GM23248 (cell line): ENCODE measurements around the gene RCL1. TPM values are rescaled to one million over a fixed set of nuclear protein-coding genes. Genes with fewer than 3 reads are reported as not detected.
"Not testable (repeated sequence)": the region's sequence is repeated elsewhere in the genome, so short reads cannot be mapped to it uniquely, and the experiment has no call there.

ENCODE experiments used
- DNase-seq: peaks from one replicate; pipeline ENCODE4 v3.0.0-alpha.2; 2015
- H2AFZ ChIP-seq: fragments of 200-600 bp; sonication (generic); 2 replicates; pipeline ENCODE4 v1.6.1; 2016; ENCODE audit warnings: antibody characterized with exemption
- H3F3A ChIP-seq: fragments of 200-600 bp; sonication (generic); 2 replicates; pipeline ENCODE4 v1.6.1; 2016; ENCODE audit warnings: mild to moderate bottlenecking, antibody characterized with exemption, mixed run types; ENCODE audit not compliant: insufficient read depth
- H3K27ac ChIP-seq: fragments of 200-600 bp; sonication (generic); 2 replicates; pipeline ENCODE4 v1.5.1; 2016; ENCODE audit warnings: mild to moderate bottlenecking
- H3K27me3 ChIP-seq: fragments of 200-600 bp; sonication (generic); replicated peaks from 2 replicates; pipeline ENCODE4 v1.6.1; 2016; ENCODE audit warnings: mild to moderate bottlenecking; ENCODE audit not compliant: insufficient read depth
- H3K36me3 ChIP-seq: fragments of 200-600 bp; sonication (generic); 2 replicates; pipeline ENCODE4 v1.6.1; 2016; ENCODE audit warnings: low read depth, mild to moderate bottlenecking
- H3K4me1 ChIP-seq: fragments of 200-600 bp; sonication (generic); 2 replicates; pipeline ENCODE4 v1.6.1; 2016; ENCODE audit warnings: mild to moderate bottlenecking; ENCODE audit not compliant: insufficient read depth
- H3K4me2 ChIP-seq: fragments of 200-600 bp; sonication (generic); one replicate; pipeline ENCODE4 v1.6.1; 2016; ENCODE audit warnings: mild to moderate bottlenecking; ENCODE audit not compliant: unreplicated experiment
- H3K4me3 ChIP-seq: fragments of 200-600 bp; sonication (generic); 2 replicates; pipeline ENCODE4 v1.5.1; 2016; ENCODE audit warnings: mild to moderate bottlenecking
- H3K79me2 ChIP-seq: fragments of 200-600 bp; sonication (generic); 2 replicates; pipeline ENCODE4 v1.6.1; 2016; ENCODE audit warnings: mild to moderate bottlenecking; ENCODE audit not compliant: insufficient read depth
- H3K9ac ChIP-seq: fragments of 200-600 bp; sonication (generic); 2 replicates; pipeline ENCODE4 v1.6.1; 2016; ENCODE audit warnings: mild to moderate bottlenecking
- H3K9me2 ChIP-seq: fragments of 200-600 bp; sonication (generic); 2 replicates; pipeline ENCODE4 v1.6.1; 2016; ENCODE audit warnings: mixed run types, mild to moderate bottlenecking, moderate library complexity; ENCODE audit not compliant: insufficient read depth
- H3K9me3 ChIP-seq: fragments of 200-600 bp; sonication (generic); one replicate; pipeline ENCODE4 v1.6.1; 2017; ENCODE audit warnings: low read depth
- H4K20me1 ChIP-seq: fragments of 200-600 bp; sonication (generic); 2 replicates; pipeline ENCODE4 v1.6.0; 2016; ENCODE audit not compliant: insufficient read depth
- EZH2 ChIP-seq: fragments of 200-600 bp; sonication (generic); IDR thresholded peaks from 2 replicates; pipeline ENCODE4 v1.6.1; 2018; ENCODE audit warnings: antibody characterized with exemption, mild to moderate bottlenecking; ENCODE audit not compliant: insufficient read depth, poor library complexity, severe bottlenecking
- EZH2phosphoT487 ChIP-seq: fragments of 200-600 bp; sonication (generic); IDR thresholded peaks from 2 replicates; pipeline ENCODE4 v1.6.1; 2018; ENCODE audit warnings: antibody characterized with exemption, moderate library complexity, mild to moderate bottlenecking, low read depth; ENCODE audit not compliant: insufficient read depth
- WGBS, 2 experiments: methylation state at CpG; one replicate each; pipeline ENCODE4 v1.1.6; 2015 to 2017; ENCODE audit warnings: low lambda C conversion rate in 2 of 2, low coverage in 1 of 2; ENCODE audit errors: missing lambda C conversion rate in 2 of 2; 5-methylcytosine and 5-hydroxymethylcytosine counted together
- in situ Hi-C: fragments of 300-500 bp; cut with MboI; formaldehyde crosslinking; loops from 2 replicates; pipeline ENCODE4 v1.15.0; 2020
- polyA plus RNA-seq: library from polyadenylated mRNA; unstranded; fragments of >200 nt; fragmentation: Nextera tagmentation; extraction: Ambion mirVana; gene quantifications from 2 replicates; pipeline ENCODE4 v1.2.1, GENCODE V29; 2016
- total RNA-seq: library from RNA; depleted of rRNA; stranded (reverse); fragments of >200 nt; shearing (Covaris generic); gene quantifications from 2 replicates; pipeline ENCODE4 v1.2.3, GENCODE V29; 2014

The RCL1 gene
- total and polyA plus RNA-seq, 2 experiments from 2014 or later = 7.7 to 7.8 TPM

DNA sequence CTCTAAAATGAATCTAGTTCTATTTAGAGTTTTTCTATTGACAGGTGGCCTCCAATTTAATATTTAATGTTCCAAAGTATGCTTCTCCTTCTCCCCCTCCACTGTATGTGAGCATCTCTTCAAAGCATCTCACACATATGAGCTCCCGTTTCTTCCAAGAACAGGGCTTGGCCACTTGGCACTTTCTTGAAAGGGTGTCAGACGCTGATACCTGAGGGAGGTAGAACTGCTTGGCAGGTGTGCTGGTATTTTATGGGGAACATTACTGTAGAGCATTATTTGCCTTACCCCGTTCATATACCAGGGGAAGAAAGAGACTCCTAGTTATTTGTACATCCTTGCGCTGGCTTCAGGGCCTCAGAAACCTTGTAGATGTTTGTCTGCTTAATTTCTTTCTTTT lies 1.9 kb downstream of the RCL1 start:
- no peak overlapping the region for H3K9ac ChIP-seq
- no peaks in the 10 kb centered on the region for H3K9me3 ChIP-seq
- peaks cover 6% of the 10 kb centered on the region; the same call in 1 of the 2 replicates for H3K4me1 ChIP-seq
- no peaks in the 10 kb centered on the region for H3K9me2 ChIP-seq
- in situ Hi-C loops = no loop called here
- H3K79me2 ChIP-seq = peaks cover 62% of the 10 kb centered on the region
- no peaks in the 10 kb centered on the region for H3K27me3 ChIP-seq
- no peak overlapping the region for H3K4me3 ChIP-seq
- H2AFZ ChIP-seq = no peak overlapping the region
- H3F3A ChIP-seq = no peaks in the 10 kb centered on the region
- no peaks in the 10 kb centered on the region for H4K20me1 ChIP-seq
- no peaks in the 10 kb centered on the region for H3K36me3 ChIP-seq
- no peak for DNase-seq
- no peak overlapping the region for H3K27ac ChIP-seq
- no peak overlapping the region for H3K4me2 ChIP-seq
- TF ChIP-seq EZH2 = no peak
- TF ChIP-seq EZH2phosphoT487 = no peak
- 94 to 99% methylated on average over 4 of the region's 4 CpGs for WGBS, 2 experiments

DNA sequence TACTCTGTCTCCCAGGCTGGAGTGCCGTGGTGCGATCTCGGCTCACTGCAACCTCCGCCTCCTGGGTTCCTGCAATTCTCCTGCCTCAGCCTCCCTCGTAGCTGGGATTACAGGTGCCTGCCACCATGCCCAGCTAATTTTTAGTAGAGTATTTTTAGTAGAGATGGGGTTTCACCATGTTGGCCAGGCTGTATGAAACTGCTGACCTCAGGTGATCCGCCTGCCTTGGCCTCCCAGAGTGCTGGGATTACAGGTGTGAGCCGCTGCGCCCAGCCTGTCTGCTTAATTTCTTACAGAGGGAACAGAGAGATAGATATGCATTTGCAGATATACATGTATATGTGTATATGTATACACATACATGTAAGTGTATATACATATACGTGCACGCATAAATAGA lies 2.4 kb downstream of the RCL1 start:
- H2AFZ ChIP-seq, H3K36me3 ChIP-seq, H4K20me1 ChIP-seq, H3K9ac ChIP-seq, H3K27ac ChIP-seq, H3K9me2 ChIP-seq, H3K4me1 ChIP-seq, H3K4me2 ChIP-seq, H3K9me3 ChIP-seq, in situ Hi-C loops, H3K27me3 ChIP-seq, H3K4me3 ChIP-seq, H3F3A ChIP-seq, DNase-seq: not testable (repeated sequence)
- peaks cover 66% of the 10 kb centered on the region for H3K79me2 ChIP-seq
- WGBS, 2 experiments = 94 to 95% methylated on average over 10 of the region's 10 CpGs

DNA sequence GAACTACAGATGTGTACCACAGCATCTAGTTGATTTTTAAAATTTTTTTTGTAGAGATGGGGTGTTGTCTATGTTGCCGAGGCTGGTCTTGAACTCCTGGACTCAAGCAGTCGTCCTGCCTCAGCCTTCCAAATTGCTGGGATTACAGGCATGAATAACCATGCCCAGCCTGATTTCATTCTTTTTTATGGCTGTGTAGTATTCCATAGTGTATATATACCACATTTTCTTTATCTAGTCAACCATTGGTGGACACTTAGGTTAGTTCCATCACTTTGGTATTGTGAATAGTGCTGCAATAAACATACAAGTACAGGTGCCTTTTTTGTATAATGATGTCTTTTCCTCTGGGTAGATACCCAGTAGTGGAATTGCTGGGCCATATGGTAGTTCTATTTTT lies 3.8 kb downstream of the RCL1 start:
- DNase-seq = no peak
- Histone ChIP-seq H3K9ac (no peak overlapping the region), H3K27ac (no peak overlapping the region), H3K4me1 (peaks cover 6% of the 10 kb centered on the region; the same call in 1 of the 2 replicates), H3K27me3 (no peaks in the 10 kb centered on the region), H3K79me2 (peaks cover 80% of the 10 kb centered on the region), H3K9me2 (no peaks in the 10 kb centered on the region), H3K4me2 (no peak overlapping the region), H3K36me3 (no peaks in the 10 kb centered on the region), H2AFZ (no peak overlapping the region), H3F3A (no peaks in the 10 kb centered on the region), H3K4me3 (no peak overlapping the region), H3K9me3 (no peaks in the 10 kb centered on the region), H4K20me1 (no peaks in the 10 kb centered on the region)
- in situ Hi-C loops = no loop called here
- 95 to 98% methylated on average over 2 of the region's 2 CpGs for WGBS, 2 experiments
- TF ChIP-seq EZH2phosphoT487 (no peak), EZH2 (no peak)

DNA sequence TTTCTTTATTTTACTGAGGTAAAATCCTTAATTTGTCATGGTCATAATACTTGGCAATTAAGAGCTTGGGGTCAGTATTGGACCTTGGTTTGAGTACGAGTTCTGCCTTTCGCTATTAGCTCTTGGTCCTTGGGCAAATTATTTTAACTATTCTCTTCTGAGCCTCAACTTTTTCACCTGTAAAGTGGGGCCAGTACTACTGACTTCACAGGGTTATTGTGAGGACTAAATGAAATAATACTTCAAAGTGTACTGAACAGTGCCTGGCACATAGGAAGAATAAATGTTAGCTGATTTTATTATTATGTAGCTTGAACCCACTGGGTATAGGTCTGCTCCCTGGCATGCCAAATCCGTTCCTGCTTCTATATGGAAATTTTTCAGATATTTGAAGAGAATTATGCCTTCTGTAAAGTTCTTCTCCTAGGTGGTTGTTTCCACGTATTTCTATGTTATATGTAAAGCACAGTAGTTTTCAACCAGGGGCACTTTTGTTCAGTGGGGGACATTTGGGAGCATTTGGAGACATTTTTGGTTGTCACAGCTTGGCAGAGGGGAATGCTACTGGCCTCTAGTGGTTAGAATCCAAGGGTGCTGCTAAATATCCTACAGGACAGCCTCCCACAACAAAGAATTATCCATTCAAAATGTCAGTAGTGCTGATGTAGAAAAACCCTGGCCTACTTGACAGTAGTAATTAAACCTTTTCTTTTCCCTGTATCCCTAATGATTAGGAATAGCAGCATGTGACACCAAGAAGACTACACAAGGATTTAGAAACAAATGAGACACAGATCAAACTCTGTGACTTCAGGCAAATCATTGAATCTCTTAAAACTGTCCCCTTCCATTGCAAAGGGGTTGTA lies 4.5 kb downstream of the RCL1 start:
- in situ Hi-C loops = no loop called here
- peaks cover 87% of the 10 kb centered on the region for H3K79me2 ChIP-seq

More for the DNA sequence above, 4.5 kb downstream of the RCL1 start:
- peaks cover 6% of the 10 kb centered on the region; the same call in 1 of the 2 replicates for H3K4me1 ChIP-seq
- 72% methylated on average over 4 of the region's 4 CpGs for WGBS, 2 experiments
- H3F3A ChIP-seq = no peaks in the 10 kb centered on the region
- H3K27ac ChIP-seq = no peak overlapping the region
- H3K4me2 ChIP-seq = no peak overlapping the region
- DNase-seq = peak; percentile 71
- TF ChIP-seq EZH2 = no peak
- TF ChIP-seq EZH2phosphoT487 = no peak
- no peaks in the 10 kb centered on the region for H3K9me3 ChIP-seq
- no peaks in the 10 kb centered on the region for H3K9me2 ChIP-seq
- H4K20me1 ChIP-seq = no peaks in the 10 kb centered on the region
- no peak overlapping the region for H3K4me3 ChIP-seq
- H3K36me3 ChIP-seq = no peaks in the 10 kb centered on the region
- no peak overlapping the region for H3K9ac ChIP-seq
- H3K27me3 ChIP-seq = no peaks in the 10 kb centered on the region
- H2AFZ ChIP-seq = no peak overlapping the region
